Esophagus muscularis mucosa (tissue), 4 donors: ENCODE results near the gene TIMP2. TPM values are rescaled to one million over a fixed set of nuclear protein-coding genes. Genes with fewer than 3 reads are reported as not detected.

Experiments
- DNase-seq: peaks from one replicate; pipeline ENCODE4 v3.0.0-alpha.2; 2017; ENCODE audit errors: extremely low spot score
- H3K27ac ChIP-seq, 4 donors: fragments of 200-600 bp; sonication (generic); replicated peaks in 1 of 4; 1 replicate in 3 of 4; 2 replicates in 1 of 4; pipeline ENCODE4 v1.5.1; 2016 to 2019; ENCODE audit warnings: mild to moderate bottlenecking in 1 of 4
- H3K27me3 ChIP-seq, 4 donors: fragments of 200-600 bp; sonication (generic); one replicate each; pipeline versions ENCODE4 v1.5.1 to v1.6.0; 2016 to 2019
- H3K36me3 ChIP-seq, 4 donors: fragments of 200-600 bp; sonication (generic); one replicate each; pipeline ENCODE4 v1.5.1; 2016 to 2019
- H3K4me1 ChIP-seq, 4 donors: fragments of 200-600 bp; sonication (generic); one replicate each; pipeline ENCODE4 v1.5.1; 2016 to 2019
- H3K4me3 ChIP-seq, 4 donors: fragments of 200-600 bp; sonication (generic); 1 replicate in 2 of 4; 2 replicates in 2 of 4; pipeline ENCODE4 v1.5.1; 2016 to 2019; ENCODE audit warnings: mild to moderate bottlenecking in 4 of 4, moderate library complexity in 1 of 4
- H3K9me3 ChIP-seq, 4 donors: fragments of 200-600 bp; sonication (generic); 1 replicate in 3 of 4; 2 replicates in 1 of 4; pipeline ENCODE4 v1.5.1; 2016 to 2019
- EP300 ChIP-seq: sonication (generic); formaldehyde crosslinking; IDR thresholded peaks from one replicate; pipeline ENCODE4 v1.6.1; 2017; ENCODE audit warnings: antibody characterized with exemption
- POLR2A ChIP-seq: fragments of 450-650 bp; IDR thresholded peaks from one replicate; pipeline ENCODE4 v1.6.1; 2017; ENCODE audit warnings: antibody characterized with exemption, moderate library complexity, mild to moderate bottlenecking, low read depth
- POLR2AphosphoS5 ChIP-seq, 2 donors: sonication (generic); formaldehyde crosslinking; IDR thresholded peaks; one replicate each; pipeline ENCODE4 v1.6.1; 2017; ENCODE audit warnings: antibody characterized with exemption in 2 of 2
- WGBS: methylation state at CpG from one replicate; pipeline ENCODE4 v1.1.5; 2018; 5-methylcytosine and 5-hydroxymethylcytosine counted together
- intact Hi-C: fragments of 100-400 bp; cut with DNase I; formaldehyde crosslinking; loops from one replicate; pipeline ENCODE4 v1.15.1; 2023
- total RNA-seq, 4 donors: library from RNA; depleted of rRNA; stranded (reverse); fragments of >200 nt; gene quantifications; one replicate each; pipeline versions ENCODE4 v1.1.0 to v1.2.1, GENCODE V29; 2016
- TF ChIP-seq, protein P1 (sequence below), 3 experiments: fragments of 200-600 bp in 2 of 3; fragments of 450-650 bp in 1 of 3; sonication (generic) in 2 of 3; IDR thresholded peaks; one replicate each; pipeline ENCODE4 v1.5.1; 2017 to 2019; ENCODE audit warnings: antibody characterized with exemption in 3 of 3, mild to moderate bottlenecking in 2 of 3, moderate library complexity in 1 of 3

The TIMP2 gene
- total RNA-seq, 4 donors from 2014 or later = 177 to 315 (median 229) TPM

DNA sequence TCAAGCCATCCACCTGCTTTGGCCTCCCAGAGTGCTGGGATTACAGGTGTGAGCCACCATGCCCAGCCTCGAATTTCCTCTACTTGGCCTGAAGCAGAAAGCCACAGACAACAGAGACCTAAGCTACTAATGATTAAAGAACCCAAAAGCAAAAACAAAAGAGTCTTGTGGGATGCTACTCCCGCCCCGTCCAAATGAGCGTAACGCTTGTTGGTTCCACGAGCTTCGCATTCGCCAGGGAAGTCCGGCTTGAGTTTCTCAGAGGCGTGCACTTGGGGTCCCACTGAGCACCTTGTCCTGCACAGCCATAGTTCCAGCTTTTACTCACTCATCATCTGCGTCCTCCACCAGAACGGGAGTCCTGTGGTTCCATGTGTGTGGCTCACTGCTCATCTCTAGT lies 38.2 kb downstream of the TIMP2 start:
- WGBS = 96% methylated on average over 12 of the region's 12 CpGs
- TF ChIP-seq POLR2AphosphoS5 (IDR thresholded peaks at IDR 0.05) = no peak
- no peak for TF ChIP-seq POLR2A
- TF ChIP-seq, protein P1, sequence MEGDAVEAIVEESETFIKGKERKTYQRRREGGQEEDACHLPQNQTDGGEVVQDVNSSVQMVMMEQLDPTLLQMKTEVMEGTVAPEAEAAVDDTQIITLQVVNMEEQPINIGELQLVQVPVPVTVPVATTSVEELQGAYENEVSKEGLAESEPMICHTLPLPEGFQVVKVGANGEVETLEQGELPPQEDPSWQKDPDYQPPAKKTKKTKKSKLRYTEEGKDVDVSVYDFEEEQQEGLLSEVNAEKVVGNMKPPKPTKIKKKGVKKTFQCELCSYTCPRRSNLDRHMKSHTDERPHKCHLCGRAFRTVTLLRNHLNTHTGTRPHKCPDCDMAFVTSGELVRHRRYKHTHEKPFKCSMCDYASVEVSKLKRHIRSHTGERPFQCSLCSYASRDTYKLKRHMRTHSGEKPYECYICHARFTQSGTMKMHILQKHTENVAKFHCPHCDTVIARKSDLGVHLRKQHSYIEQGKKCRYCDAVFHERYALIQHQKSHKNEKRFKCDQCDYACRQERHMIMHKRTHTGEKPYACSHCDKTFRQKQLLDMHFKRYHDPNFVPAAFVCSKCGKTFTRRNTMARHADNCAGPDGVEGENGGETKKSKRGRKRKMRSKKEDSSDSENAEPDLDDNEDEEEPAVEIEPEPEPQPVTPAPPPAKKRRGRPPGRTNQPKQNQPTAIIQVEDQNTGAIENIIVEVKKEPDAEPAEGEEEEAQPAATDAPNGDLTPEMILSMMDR (IDR thresholded peaks at IDR 0.05) = no peak
- no peak for TF ChIP-seq EP300
- no peaks in the 10 kb centered on the region for H3K27me3 ChIP-seq
- H3K4me3 ChIP-seq = no peak overlapping the region
- H3K9me3 ChIP-seq = no peaks in the 10 kb centered on the region
- DNase-seq = no peak
- H3K27ac ChIP-seq = peak overlapping the region in 2 of 4 donors; percentile 90 to 92
- peaks cover 66 to 100% (median 92%) of the 10 kb centered on the region in 4 donors for H3K4me1 ChIP-seq
- intact Hi-C loops = no loop called here
- peaks cover 0 to 9% (median 0%) of the 10 kb centered on the region in 4 donors for H3K36me3 ChIP-seq

DNA sequence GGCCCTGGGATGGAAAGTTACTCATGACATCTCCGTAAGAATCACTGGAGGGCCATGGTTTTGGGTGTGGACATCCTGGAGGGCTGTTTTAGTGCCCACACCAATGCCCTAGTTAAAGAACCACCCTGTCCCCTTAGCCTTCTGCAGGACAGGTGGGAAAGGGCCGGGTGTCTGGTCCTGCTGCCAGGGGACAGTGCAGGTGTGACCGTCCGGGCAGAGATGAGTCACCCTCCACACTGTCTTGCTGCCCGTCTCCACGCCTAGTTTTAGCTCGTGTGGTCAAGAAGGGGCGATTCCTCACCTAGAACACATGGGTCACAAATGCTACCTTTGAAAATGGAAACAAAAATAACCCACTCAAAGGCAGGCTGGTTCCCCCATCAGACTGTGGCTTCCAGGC lies 39.2 kb downstream of the TIMP2 start:
- H3K4me3 ChIP-seq = no peak overlapping the region
- no peak for DNase-seq
- TF ChIP-seq, protein P1 (IDR thresholded peaks at IDR 0.05) = no peak
- TF ChIP-seq EP300 (no peak), POLR2AphosphoS5 (IDR thresholded peaks at IDR 0.05) (no peak), POLR2A (no peak)
- no peaks in the 10 kb centered on the region for H3K9me3 ChIP-seq
- H3K4me1 ChIP-seq = peaks cover 67 to 100% (median 92%) of the 10 kb centered on the region in 4 donors
- 70% methylated on average over 5 of the region's 8 CpGs for whole genome bisulfite sequencing
- intact Hi-C loops = no loop called here
- peak overlapping the region; percentile 89 to 95 (median 91) for H3K27ac ChIP-seq
- H3K36me3 ChIP-seq = no peaks in the 10 kb centered on the region
- H3K27me3 ChIP-seq = no peaks in the 10 kb centered on the region

DNA sequence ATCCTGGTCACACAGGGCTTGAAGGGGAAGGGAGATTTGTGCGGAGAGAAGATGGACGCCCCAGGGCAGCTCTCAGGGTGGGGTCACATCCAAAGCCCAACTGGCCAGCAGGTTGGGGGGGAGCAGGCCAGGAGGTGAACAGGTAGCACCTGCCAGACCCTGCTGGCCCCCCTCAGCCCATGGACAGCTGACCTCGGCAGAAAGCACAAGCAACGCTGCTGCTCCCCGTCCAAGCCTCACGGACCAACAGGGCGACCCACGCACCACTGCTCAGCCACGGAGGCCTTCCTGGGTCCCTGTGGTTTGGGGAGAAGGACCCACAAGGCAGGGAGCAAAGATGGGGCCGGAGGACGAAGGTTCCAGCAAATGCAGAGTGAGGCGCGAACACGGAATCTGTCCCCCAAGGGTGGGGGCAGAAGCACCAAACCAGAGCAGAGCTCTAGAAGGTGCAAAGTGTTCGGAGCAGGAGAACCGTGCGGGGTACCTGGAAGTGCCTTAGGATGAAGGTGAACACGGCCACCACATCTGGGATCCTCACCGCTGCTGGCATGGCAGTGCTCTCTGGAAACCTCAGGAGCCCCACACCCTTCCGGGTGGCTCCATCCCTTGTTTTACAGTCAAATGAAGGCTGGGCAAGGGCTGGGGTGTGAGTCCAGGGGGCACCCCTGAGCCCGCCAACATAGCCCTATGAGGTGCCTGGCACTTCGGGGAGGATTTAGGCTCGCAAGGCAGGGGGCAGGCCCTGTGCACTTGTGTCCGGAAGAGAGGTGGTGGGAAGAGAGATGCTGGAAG lies 40.1 kb downstream of the TIMP2 start:
- no peak for DNase-seq
- Histone ChIP-seq H3K4me1 (peaks cover 76 to 100% (median 93%) of the 10 kb centered on the region in 4 donors), H3K27ac (peak overlapping the region; percentile 89 to 95 (median 91)), H3K36me3 (no peaks in the 10 kb centered on the region), H3K27me3 (no peaks in the 10 kb centered on the region), H3K4me3 (peak overlapping the region in 3 of 4 donors; percentile 40 to 54 (median 45)), H3K9me3 (no peaks in the 10 kb centered on the region)
- TF ChIP-seq EP300 = no peak
- TF ChIP-seq, protein P1 (IDR thresholded peaks at IDR 0.05) = no peak
- no peak for TF ChIP-seq POLR2AphosphoS5 (IDR thresholded peaks at IDR 0.05)
- no peak for TF ChIP-seq POLR2A
- intact Hi-C loops = loop anchor here (5.0 kb wide), 1 partner anchor 37 kb away; no protein-coding TSS in a partner anchor
- 83% methylated on average over 24 of the region's 24 CpGs for WGBS

DNA sequence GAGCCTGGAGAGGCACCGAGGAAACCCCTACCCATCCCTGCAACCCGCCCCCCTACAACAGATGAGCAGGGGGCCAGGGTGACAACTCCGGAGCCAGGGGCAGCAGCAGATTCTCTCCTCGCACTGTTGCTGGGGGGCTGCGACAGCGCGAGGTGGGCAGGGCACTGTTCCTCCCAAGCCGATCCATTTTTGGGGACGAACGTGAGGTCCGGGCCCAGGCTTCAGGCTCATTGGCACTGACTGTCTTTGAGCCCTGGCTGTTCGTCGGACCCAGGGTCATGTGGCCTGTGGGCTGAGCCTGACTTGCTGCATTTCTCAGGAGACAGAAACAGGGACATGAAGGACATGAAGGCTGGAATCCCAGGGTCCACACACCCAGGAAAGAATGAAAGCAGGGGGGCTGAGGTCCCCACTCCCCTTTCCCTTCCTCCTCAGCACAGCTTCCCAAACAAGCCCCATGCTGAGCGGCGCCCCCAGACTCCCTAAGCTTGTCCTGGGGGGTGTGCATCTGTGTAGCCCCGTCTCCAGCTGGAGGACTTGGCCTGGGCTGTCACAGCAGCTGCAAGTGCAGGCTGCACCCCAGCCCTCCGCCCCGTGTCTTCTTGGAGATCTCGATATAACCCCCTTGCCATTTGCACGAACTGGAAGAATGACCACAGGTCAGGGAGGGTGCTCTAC lies 40.9 kb downstream of the TIMP2 start:
- H3K4me3 ChIP-seq = peak overlapping the region; percentile 39 to 54 (median 42)
- intact Hi-C loops = loop anchor here (5.0 kb wide), 1 partner anchor 38 kb away; no protein-coding TSS in a partner anchor
- peaks cover 77 to 100% (median 93%) of the 10 kb centered on the region in 4 donors for H3K4me1 ChIP-seq

More for the DNA sequence above, 40.9 kb downstream of the TIMP2 start:
- Histone ChIP-seq H3K27me3 (no peaks in the 10 kb centered on the region), H3K27ac (peak overlapping the region; percentile 89 to 95 (median 91)), H3K36me3 (no peaks in the 10 kb centered on the region), H3K9me3 (no peaks in the 10 kb centered on the region)
- DNase-seq = no peak
- TF ChIP-seq POLR2AphosphoS5 (IDR thresholded peaks at IDR 0.05) (no peak), EP300 (no peak), POLR2A (no peak)
- TF ChIP-seq, protein P1 (IDR thresholded peaks at IDR 0.05) = no peak
- 25% methylated on average over 16 of the region's 20 CpGs for WGBS
